ELF-1 (cell line): ENCODE measurements around the gene NAALADL2.

Source experiments
- DNase-seq: peaks from one replicate; pipeline ENCODE4 v3.0.0-alpha.2; 2016; ENCODE audit warnings: low read depth, low spot score

The NAALADL2 gene

DNA sequence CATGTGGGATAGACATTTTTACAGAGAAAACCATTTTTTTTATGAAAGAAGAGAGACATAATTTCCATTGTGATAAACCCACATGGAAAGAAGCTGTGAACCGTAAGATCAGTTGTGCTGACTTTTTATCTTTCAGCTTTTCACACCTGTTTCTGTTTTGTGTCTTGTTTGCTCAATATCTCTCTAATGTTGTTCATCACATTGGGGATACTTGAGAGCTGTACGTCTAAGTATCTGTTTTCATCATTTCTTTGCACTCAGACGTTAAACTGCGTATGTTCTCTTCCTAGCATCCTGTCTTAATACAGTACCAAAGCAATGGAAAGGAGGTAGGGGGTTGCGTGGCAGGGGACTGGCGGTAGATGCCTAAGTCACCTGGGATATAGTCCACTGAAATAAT lies 449.0 kb downstream of the NAALADL2 start:
- DNase-seq = no peak

DNA sequence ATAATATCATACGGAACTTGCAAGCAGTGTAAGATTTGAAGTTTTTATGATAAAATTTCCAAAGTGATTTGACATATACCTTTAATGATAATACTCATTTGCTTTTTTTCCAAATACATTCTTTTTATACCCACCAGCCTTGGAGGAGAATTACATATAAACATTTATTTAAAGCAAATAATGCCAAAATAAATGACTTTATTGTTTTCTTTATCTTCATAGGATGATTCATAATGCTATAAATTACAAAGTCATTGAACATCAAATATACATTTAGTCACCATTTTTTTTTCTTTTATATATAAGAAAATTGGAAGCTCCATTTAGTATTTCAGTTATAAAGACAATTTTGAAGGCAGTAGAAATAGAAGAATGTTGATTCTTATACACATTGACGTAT lies 450.9 kb downstream of the NAALADL2 start:
- DNase-seq = no peak

DNA sequence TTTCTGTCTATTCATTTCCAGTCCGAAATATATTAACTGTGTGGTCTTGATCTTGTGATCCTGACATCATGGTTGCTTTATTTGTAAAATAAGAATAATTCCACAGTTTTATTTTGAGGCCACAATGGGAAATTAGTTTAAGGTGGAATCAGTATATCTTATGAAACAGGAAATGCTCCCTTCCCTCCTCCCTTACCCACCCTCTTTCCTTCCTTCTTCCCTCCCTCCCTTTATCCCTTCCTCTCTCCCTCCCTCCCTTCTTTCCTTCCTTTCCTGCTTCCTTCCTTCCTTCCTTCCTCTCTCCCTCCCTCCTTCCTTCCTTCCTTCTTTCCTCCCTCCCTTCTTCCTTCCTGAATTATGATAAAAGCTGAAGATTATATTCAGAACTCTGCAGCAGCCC lies 452.3 kb downstream of the NAALADL2 start:
- DNase-seq = no peak

DNA sequence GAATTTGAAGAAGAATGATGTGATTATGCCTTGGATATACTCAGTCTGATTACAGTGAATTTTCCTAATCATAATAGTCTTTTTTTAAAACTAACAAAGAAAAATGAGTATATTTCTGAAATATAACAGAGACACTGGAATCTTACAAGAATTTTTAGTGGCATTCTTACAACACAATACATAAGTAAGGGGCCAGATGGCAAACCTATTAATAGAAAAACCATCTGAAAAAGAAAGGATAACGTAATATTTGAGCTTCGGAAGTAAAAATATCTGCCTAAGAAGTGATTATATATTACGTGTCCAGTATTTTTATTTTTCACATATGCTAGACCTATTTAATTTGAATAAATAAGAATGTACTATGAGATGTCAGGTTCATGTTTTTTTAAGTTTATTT lies 452.8 kb downstream of the NAALADL2 start:
- no peak for DNase-seq

DNA sequence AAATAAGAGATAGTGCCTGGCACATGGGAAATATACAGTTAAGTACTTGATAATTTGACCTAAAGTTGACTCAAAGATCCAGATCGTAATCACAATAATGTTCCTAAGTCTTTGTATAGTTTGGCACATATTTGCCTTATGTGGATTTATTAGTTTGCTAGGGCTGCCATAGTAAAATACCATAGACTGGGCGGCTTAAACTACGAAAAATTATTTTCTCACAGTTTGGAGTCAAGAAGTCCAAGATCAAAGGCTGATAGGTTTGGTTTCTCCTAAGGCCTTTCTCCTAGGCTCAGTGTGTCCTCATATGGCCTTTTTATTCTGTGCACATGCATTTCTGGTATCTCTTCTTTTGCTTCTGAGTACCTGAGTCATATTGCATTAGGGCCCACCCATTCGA lies 453.7 kb downstream of the NAALADL2 start:
- DNase-seq = no peak

DNA sequence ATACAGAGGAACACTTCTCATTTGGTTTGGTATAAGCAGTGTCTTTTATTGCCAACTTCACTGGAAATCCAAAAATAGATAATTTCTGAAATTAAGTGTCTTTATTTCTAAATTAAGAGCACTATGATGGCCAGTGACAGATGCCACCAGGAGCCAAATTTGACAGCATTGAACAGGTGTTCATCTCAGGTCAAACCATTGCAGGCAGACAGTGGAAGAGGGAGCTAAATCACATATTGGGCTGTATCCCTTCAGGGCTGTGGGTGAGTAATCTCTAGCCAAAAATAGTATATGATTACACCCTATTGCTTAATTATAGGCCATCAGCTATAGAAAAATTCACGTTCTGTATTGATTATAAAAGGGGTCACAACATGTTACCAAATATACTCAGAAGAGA lies 457.7 kb downstream of the NAALADL2 start:
- DNase-seq = no peak

DNA sequence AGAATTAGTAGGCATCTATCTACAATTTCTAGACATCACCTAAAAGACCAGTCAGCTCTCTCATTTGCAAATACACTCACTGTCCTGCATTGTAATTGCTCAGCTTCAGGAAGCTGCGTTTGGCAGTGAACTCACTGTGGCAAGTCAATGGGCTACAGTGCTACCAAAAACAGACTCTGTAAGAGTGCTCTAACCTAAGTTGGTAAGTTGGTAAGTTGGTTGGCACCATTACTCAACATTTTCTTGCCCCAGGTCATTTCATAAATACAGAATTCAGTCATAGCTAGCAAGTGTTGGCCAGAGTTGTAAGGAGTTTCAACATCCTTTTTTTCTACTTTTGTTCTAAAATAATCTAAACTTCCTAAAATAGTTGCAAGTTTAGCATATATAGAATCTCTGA lies 466.3 kb downstream of the NAALADL2 start:
- DNase-seq = no peak

DNA sequence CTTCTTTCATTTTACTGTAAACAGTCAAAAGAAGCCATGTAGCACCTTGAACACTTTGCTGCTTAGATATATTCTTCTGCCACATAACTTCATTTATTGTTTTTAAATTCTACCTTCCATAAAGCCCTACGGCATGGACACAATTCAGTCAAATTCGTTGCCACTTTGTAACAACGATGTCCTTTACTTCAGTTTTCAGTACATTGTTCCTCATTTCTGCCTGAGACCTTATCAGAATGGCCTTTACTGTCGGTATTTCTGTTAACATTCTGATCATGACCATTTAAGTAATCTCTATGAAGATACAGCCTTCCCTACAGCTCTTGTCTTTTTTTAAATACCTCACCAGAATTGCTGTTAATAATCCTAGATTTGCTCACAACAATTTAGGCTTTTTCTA lies 466.9 kb downstream of the NAALADL2 start:
- DNase-seq = no peak

DNA sequence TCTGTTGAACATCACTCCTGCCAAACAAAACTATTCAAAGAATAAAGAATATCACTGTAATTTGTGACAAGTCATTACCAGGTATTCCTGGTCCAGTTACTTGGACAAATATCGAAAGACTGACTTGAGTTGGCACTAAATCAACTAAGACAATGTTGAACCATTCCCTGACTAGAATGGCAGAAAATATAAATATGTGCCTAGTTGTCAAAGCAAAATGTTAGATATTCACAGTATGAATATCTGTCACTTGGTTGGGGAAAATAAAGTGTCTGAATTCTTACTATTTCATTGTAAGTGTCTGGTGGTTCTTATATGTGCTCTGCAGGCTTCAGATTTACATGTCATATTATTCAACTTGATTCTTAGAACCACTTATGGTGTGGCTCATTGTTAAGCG lies 470.2 kb downstream of the NAALADL2 start:
- no peak for DNase-seq

DNA sequence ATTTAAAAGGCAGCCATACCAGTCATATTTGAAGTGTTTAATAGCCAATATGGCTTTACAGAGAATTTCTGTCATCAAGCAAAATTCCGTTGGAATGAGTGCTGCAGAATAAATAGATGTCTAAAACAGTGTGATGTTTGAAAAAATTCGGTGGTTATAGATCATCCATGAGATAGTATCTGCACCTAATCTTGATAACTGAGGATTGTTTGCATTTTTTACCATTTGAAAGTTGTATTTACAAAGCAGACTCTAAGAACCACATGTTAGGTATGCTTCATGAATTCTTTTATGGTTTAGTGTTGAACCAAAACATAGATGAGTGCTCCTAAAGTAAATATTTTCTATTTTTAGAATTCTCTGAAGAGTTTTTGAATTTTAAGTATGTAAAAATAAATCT lies 476.1 kb downstream of the NAALADL2 start:
- no peak for DNase-seq

DNA sequence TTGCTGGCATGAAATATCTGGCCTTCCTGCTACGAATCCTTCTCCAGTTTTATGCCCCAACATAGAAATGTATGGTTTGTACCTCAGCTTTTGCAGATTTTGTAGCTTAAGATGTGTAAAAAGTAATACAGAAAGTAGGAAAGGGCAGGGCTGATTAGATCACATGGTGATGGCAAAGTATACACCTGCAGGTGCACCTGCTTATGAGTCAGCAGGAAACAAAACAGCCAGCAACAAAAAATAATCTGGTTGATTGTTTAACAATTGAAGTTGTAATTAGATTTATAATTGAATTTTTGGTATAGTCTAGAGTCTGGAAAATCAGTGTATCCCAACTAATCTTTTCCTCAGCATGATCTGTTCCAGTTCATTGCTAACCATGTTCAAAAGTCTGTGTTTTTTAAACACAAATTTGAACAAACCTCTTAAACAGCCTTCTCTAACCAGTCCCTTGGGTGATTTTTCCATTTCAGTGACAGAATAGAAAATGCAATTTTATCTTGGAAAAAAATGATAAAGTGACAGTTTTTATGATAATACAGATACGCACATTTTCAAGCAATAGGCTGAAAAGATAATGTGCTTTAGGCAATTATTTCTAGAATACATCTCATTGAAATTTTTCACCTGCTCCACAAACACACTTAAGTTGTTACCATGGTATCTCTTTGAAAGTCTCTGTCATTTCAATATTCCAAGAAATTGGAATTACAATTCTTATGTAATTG lies 477.4 kb downstream of the NAALADL2 start:
- no peak for DNase-seq

DNA sequence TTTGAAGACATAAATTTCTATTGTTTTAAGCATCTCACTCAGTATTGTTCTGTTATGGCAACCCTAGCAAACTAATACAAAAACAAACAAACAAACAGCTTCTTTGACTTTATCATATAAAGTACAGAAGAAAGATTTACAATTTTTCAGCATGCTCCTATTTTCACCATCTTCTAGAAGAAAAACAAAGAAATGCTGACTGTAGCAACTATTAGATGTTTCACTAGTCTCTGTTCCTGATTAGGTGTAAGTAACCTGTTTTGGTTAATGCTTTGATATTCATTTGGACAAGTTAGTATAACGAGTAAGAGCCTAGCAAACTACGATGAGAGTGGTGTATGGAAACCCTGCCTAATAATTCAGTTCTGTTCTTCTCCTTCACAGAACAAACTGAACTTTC lies 478.5 kb downstream of the NAALADL2 start:
- DNase-seq = no peak

DNA sequence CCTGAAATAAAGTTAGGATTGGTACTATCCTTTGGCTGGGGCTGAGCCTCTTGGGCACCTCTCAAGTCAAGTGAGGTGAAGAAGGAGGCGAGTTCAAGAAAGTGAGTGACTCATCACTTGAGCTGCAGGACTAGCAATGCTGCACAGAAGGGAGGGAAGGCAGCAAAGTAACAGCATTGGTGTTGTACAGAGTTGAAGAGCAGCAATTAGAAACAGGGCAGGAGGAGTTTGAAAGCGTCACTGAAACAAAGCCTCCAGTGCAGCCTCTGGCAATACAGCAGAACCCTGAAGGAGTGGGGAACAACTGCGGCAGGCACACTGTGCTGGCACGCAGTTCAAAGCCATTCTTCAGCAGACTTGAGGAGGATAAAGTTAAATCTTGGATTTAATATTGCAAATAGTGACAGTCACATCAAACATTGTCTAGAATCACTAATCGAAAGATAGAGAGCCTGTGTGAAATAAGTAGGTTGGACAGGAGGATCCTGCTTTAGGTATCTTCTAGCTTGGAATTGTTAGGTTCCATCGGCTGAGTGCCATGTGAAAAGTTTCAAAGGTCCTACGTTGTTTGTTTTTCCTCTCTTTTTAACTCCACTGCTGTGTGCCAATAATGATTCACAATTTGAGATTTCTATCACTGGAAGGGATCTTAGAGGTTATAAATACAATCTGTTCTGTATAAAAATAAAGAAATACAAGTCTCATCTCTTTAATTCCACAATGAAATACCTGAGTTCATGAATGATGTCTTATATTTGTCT lies 479.8 kb downstream of the NAALADL2 start:
- peak; percentile 42 for DNase-seq

DNA sequence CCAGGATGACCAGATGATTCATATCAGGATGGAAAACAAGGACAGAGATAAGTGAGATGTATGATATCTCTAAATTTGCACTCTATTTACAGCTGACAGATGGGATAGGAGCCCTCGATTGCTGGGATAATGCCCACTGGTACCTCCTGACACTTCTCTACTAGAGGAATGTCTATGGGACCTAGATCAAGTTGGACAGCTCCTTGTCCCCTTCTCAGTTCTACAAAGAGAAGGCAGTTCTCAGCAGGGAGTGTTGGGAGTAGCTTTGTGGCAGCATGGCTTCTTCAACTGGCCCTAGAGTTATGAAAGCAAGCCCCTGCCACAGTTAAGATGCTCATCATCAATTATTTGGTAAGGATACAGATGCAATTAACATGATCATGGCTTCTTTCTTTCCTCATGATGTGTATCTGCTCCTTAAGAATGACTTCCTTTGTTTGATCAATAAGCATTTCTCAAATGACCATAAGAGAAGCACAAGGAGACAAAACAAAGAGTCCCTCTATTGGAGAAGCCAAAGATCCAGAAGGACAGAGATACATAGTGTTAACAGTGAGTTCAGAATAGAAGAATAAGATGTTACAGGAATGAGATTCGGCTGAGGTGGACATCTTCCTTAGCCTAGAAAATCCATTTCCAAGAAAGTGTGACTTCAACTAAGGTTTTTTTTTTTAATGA lies 481.3 kb downstream of the NAALADL2 start:
- DNase-seq = no peak

DNA sequence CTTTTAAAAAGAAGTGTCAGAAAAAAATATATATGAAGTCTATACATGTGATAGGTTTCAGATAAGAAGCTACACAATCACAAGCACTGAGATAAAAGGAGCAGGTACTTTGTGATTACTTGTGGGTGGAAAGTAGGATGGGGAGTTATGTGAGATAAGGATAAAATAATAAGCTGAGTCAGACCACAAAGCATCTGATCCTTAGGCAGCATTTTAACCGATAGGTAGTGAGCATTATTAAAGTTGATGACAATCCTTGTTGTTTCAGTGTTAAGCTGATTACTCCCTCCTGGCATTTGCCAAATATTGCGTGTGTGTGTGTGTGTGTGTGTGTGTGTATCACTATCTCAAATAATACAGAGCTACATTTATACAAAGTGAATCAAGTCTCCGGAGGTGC lies 483.1 kb downstream of the NAALADL2 start:
- DNase-seq = no peak

DNA sequence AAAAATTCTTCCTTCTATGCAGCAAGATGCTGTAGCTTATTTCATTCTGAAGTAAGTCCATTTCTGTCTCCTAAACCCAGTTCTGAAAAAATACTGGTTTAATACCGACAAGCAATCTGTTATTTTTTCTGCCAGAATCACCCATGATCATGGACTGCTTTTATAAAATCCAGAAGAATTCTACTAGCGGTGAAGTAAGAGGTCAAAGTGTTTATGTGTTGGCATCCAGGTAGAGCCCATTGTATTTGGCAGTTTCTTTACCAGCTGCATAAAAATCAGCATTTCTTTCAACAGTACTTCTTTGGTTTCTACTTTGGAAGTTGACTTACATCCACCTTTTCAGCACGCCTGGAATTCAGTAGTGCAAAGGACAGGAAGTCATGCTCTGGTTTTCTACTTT lies 484.8 kb downstream of the NAALADL2 start:
- DNase-seq = no peak

DNA sequence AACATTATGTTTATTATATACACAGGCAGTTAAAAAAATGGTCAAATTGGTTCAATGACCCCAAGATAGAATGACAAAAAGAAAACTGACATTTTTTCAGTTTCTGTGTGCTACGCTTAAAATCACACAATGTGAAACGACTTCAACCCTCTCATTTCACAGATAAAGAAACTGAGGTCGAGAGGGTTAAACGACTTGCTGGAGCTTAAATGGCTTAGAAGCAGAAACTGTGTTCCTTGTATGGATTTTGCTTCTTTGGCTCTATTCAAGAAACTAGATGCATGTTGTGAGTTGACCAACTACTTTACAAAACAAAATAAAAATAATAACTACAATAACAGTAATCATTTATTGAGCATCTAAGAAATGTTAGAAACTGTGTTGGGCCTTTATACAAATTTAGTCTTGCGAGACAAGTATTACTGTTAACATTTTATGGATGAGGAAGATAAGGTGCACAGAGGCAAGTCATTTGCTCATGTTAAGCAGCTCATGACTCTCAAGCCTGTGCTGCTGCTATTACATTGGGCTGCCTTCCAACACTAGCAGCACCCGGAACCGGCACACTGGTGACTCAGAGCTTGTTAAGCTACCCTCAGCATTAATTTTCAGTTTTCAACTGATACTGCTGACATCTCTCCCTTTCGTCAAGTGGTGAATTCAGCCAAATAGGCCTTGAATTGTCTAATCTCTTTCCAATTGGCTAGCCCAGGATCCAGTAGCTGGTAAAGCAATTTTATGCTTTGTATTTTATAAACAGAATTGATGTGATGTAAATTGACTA lies 487.6 kb downstream of the NAALADL2 start:
- no peak for DNase-seq

DNA sequence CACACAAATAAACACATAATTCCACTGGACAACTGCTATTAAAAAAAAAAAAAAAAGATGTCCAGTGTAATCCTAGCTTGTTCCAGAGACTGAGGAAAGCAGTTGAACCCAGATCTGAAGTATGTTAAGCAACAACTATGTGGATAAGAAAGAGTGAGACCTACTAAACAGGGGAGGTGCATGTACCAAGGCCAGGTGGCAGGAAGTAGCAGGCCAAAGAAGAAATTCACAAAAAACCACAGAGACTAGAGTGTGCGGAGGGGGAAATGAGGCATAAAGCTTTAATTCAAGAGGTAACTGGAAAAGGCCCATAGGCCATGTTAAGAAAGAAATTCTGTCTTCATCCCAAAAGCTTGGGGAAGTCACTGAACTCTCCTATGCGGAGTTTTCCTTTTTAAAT lies 490.0 kb downstream of the NAALADL2 start:
- no peak for DNase-seq

DNA sequence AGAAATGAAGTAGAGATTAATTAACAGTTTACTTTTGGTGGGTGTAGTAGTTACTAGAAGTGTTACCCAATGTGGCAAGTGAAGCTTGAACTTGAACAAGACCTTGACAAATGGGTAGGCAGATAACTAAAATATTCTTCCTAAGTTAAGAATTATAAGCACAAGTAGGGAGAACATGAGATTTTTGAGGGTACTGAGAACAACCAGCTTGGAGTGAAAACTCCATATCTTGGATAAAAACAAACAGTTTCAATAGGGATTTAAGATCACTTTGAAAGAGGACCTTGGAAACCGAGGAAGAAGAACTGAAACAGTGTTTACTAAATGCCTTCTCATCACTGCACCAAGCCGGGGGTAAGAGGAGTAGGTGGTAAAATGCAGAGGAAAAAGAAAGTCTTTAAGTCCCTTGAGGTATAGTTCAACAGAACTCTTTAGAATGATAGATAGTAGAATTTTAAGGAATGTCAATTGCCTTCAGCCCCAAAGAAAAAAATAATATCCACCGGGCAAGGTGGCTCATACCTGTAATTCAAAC lies 496.7 kb downstream of the NAALADL2 start:
- no peak for DNase-seq

DNA sequence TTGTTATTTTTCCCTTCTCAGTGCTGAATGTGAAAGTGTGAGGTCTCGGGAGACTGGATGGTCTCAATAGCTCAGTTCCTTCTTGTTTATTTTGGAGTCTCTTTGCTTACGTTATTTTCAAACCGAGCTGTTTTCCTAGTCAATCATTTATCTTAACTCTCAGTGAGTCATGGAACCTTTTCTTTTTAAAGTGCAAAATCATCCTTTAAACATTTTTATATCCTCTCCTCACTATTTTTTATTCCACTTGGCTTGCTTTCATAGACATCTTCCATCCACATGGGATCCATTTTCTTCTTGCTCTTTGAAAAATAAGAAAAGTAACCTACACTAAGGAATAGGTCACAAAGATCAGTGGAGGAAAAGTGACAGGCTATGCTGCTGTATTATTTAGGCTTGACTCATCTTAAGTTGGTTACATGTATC lies 497.8 kb downstream of the NAALADL2 start:
- no peak for DNase-seq

DNA sequence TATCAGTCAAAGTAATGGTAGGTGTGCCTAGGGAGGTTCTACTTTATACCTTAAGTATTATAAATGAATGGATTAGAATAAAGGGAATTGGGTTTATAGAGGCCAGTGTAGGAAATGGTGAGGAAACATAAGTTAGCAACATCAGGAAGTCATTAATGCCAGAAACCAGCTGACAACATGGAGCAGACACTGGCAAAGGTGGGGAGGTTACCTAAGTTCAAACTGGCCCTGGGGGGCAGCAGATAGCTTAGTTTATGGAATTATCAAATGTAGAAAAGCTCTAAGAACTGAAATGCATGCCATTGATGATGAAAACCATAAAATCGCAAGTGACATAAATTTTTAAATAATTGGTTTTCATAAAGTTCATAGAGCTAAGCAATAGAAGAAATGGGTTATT lies 498.6 kb downstream of the NAALADL2 start:
- DNase-seq = no peak

DNA sequence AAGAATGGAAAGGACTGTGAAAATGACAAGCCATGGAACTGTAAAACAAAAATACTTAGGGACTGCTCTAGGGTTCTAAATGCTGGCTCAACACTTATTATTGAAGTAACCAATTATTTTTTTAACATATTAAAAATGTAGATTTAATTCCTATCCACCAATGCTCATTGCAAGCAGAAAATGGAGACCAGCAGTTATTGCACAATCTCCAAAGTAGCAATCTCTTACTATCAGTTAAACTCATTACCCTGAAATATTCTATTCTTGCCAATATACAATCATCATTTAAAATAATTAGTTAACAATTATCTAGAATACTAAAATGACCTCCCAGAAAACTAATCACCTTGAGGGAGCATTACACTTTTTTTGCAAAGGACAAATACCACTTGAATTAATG lies 499.8 kb downstream of the NAALADL2 start:
- no peak for DNase-seq
